NT2/D1 (cell line): ENCODE data around the gene USP28.

Experiments
- DNase-seq: peaks from one replicate; pipeline ENCODE4 v3.0.0-alpha.2; 2011; ENCODE audit warnings: low read depth, low spot score
- H3K27me3 ChIP-seq: 2 replicates; pipeline ENCODE4 v1.6.0; 2011; ENCODE audit warnings: mild to moderate bottlenecking; ENCODE audit not compliant: insufficient read length, insufficient read depth
- H3K36me3 ChIP-seq: 2 replicates; pipeline ENCODE4 v1.6.1; 2011; ENCODE audit warnings: mild to moderate bottlenecking, low read length, mixed read lengths; ENCODE audit not compliant: insufficient read depth, insufficient read length
- H3K4me1 ChIP-seq: 2 replicates; pipeline ENCODE4 v1.5.1; 2011; ENCODE audit not compliant: insufficient read depth, insufficient read length
- H3K4me3 ChIP-seq: 2 replicates; pipeline ENCODE4 v1.5.1; 2011; ENCODE audit warnings: low read depth; ENCODE audit not compliant: insufficient read length
- H3K9ac ChIP-seq: 2 replicates; pipeline ENCODE4 v1.6.0; 2011; ENCODE audit warnings: low read depth; ENCODE audit not compliant: insufficient read length
- H3K9me3 ChIP-seq: 2 replicates; pipeline ENCODE4 v1.5.1; 2011; ENCODE audit warnings: mild to moderate bottlenecking, low read length; ENCODE audit not compliant: insufficient read depth
- SUZ12 ChIP-seq: IDR thresholded peaks from 2 replicates; pipeline ENCODE4 v1.6.1; 2011; ENCODE audit not compliant: insufficient read length, insufficient read depth; ENCODE audit errors: extremely low read depth
- YY1 ChIP-seq: IDR thresholded peaks from 2 replicates; pipeline ENCODE4 v1.6.1; 2011; ENCODE audit not compliant: insufficient read length, insufficient read depth
- ZNF274 ChIP-seq: IDR thresholded peaks from 2 replicates; pipeline ENCODE4 v1.6.1; 2011; ENCODE audit warnings: mild to moderate bottlenecking, low read depth, low read length

The USP28 gene

DNA sequence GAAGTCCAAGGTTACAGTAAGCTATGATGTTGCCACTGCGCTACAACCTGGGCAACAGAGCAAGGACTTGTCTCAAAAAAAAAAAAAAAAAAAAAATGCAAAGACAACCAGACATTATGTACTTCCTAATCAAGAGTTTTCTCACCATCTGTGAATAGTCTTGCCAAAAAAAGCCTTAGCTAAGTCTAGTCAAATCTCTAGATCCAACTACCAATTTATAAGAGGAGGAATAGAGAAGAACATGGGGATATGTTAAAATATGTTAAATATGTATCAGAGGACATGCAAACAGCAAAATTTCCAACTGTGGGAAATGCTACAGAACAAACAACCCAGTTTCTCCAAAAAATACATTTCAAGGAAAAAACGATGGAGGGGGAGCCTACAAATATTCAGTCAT is 45.6 kb downstream of the USP28 start:
- Histone ChIP-seq H3K36me3 (peaks cover 64% of the 10 kb centered on the region), H3K4me1 (no peaks in the 10 kb centered on the region), H3K9me3 (no peaks in the 10 kb centered on the region; the same call in 1 of the 2 replicates), H3K27me3 (no peaks in the 10 kb centered on the region), H3K9ac (no peak overlapping the region), H3K4me3 (no peak overlapping the region)
- TF ChIP-seq YY1 (no peak), SUZ12 (no peak), ZNF274 (no peak)
- no peak for DNase-seq

DNA sequence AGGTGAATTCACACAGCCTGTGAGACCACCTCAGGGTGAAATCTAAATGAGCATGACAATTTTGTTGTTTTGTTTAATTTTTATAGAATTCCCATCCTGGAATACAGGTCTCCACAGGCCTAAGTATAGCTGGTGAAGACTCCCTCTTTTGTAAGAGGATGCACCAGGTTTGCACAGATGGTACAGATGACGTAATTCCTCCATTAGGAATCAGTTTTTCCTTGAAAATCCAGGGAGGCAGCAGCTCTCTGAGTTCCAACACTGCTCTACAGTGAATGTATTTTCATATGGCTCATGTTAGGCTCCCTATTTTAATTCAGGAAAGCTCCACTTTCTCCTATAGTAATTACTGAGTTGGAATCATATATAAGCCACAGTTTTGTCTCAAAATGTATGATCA is 47.2 kb downstream of the USP28 start:
- Histone ChIP-seq H3K4me1 (no peaks in the 10 kb centered on the region), H3K27me3 (no peaks in the 10 kb centered on the region), H3K4me3 (no peak overlapping the region), H3K36me3 (peaks cover 60% of the 10 kb centered on the region), H3K9ac (no peak overlapping the region), H3K9me3 (no peaks in the 10 kb centered on the region; the same call in 1 of the 2 replicates)
- TF ChIP-seq ZNF274 (no peak), YY1 (no peak)
- DNase-seq = no peak

DNA sequence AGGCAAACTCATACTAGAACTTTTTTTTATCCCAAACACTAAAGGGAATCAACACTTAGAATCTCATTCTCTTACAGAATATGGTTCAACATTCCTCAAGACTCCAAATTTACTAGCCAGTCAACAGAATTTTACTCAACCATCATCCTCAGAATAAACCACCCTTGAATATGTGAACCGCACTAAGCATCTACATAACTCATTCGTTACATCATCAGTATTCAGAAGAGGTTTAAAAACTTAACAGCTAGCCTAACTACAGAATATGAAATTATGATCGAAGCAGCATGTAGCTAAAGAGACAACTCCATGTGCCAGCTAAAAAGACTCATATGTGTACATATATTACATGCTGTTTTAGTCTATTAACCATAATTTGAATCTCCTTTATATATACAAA is 47.9 kb downstream of the USP28 start:
- Histone ChIP-seq H3K9ac (no peak overlapping the region), H3K36me3 (peaks cover 60% of the 10 kb centered on the region), H3K9me3 (no peaks in the 10 kb centered on the region; the same call in 1 of the 2 replicates), H3K4me3 (no peak overlapping the region), H3K4me1 (no peaks in the 10 kb centered on the region), H3K27me3 (no peaks in the 10 kb centered on the region)
- TF ChIP-seq ZNF274 = no peak
- DNase-seq = no peak

DNA sequence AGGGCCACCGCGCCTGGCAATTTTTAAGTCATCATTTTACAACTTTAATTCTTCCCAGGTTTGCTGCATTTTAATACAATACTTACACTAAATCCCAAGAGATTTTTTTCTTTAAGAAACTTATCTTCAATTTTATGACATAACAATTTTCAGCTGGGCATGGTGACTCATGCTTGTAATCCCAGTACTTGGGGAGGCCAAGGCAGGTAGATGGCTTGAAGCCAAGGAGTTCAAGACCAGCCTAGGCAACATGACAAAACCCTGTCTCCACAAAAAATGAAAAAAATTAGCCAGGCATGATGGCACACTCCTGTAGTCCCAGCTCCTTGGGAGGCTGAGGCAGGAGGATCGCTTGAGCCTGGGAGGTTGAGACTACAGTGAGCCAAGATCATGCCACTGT is 56.9 kb downstream of the USP28 start:
- Histone ChIP-seq H3K36me3 (peaks cover 68% of the 10 kb centered on the region), H3K9me3 (no peaks in the 10 kb centered on the region), H3K4me3 (no peak overlapping the region), H3K4me1 (no peaks in the 10 kb centered on the region), H3K27me3 (no peaks in the 10 kb centered on the region), H3K9ac (no peak overlapping the region)
- DNase-seq = no peak
- TF ChIP-seq SUZ12 (no peak), YY1 (no peak), ZNF274 (no peak)

DNA sequence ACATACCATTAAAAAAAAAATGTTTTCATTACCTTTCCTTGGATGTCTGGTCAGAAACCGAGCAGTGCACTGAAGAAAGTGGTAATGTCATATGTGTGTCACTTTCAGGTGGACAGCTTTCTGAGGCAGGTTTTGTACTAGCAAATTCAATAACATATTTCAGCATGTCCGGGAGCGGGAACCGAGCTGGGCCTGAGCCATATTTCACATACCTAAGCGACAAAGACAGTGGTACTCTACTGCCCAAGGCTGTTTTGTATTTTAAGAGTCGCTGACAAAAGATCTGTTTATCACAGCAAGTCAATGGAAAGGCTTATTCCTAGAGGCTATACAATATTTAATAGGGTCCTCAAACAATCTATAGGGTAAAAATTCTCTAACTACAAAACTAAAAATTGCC is 57.7 kb downstream of the USP28 start:
- H3K9ac ChIP-seq = no peak overlapping the region
- H3K4me1 ChIP-seq = no peaks in the 10 kb centered on the region
- H3K4me3 ChIP-seq = no peak overlapping the region
- no peaks in the 10 kb centered on the region for H3K9me3 ChIP-seq
- no peak for DNase-seq
- TF ChIP-seq ZNF274 (no peak), SUZ12 (no peak), YY1 (no peak)
- H3K36me3 ChIP-seq = peaks cover 65% of the 10 kb centered on the region
- no peaks in the 10 kb centered on the region for H3K27me3 ChIP-seq

DNA sequence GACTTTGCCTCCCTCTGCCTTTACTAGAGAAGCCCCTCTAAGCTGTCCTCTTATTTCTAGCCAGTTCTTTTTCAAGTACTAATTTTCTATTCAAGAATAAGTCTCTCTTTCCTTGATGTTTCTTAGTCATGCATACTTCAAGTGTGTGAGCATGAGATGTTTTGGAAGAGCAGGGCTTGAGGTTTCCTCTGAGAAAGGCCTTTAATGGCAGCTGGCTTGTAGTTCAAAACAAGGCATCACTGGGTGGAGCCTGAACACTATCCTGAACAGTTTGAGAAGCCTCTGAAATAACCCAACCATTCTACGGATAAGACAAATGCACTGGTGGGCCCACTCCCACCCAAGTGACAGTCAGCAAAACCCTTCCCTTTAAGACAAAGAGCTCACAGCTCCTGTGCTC is 58.2 kb downstream of the USP28 start:
- Histone ChIP-seq H3K36me3 (peaks cover 63% of the 10 kb centered on the region), H3K9me3 (no peaks in the 10 kb centered on the region), H3K9ac (no peak overlapping the region), H3K27me3 (no peaks in the 10 kb centered on the region), H3K4me1 (no peaks in the 10 kb centered on the region), H3K4me3 (no peak overlapping the region)
- TF ChIP-seq ZNF274 (no peak), YY1 (no peak), SUZ12 (no peak)
- DNase-seq = no peak

DNA sequence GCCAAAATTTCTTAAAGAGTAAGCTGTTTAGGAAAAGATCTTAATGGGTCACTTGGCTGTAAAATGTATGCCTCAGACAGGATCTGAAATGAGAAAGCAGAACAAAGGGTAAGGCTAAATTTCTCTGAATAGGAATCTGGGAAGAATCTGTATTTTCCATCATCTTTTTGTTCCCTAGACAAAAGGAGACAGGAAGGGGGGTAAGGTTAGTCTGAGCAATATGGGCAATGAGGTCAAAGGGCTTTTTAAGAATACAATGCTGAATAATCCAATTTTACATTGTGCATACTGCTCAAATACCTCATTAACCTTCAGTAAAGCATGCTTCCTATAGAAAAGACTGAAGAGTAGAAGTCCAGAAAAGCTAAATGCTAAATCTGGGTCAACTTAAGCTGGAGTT is 61.2 kb downstream of the USP28 start:
- Histone ChIP-seq H3K9me3 (no peaks in the 10 kb centered on the region), H3K4me1 (no peaks in the 10 kb centered on the region), H3K36me3 (peaks cover 61% of the 10 kb centered on the region), H3K4me3 (no peak overlapping the region), H3K9ac (no peak overlapping the region), H3K27me3 (no peaks in the 10 kb centered on the region)
- no peak for TF ChIP-seq SUZ12
- DNase-seq = no peak

DNA sequence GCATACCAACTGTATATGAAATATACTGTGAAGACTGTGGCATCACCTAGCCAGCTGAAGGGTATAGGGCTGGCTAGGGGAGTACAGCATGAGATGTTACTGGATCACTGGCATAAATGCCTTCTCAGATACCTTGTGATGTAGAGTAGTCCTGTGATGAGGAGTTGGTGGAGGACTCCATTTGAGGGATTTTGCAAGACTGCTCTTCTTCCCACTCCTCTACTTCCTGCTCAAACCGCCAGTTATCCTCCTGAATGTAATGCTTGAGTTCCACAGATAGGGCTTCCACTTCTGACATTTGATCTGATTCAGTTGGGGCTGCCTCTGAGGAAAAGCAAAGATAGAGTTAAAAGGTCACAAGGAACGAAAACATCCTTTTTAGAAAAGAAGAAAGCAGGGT is 66.4 kb downstream of the USP28 start:
- Histone ChIP-seq H3K4me1 (no peaks in the 10 kb centered on the region), H3K36me3 (peaks cover 72% of the 10 kb centered on the region), H3K9ac (no peak overlapping the region), H3K27me3 (no peaks in the 10 kb centered on the region), H3K4me3 (no peak overlapping the region), H3K9me3 (no peaks in the 10 kb centered on the region)
- no peak for DNase-seq
- TF ChIP-seq ZNF274 = no peak
- no peak for TF ChIP-seq SUZ12
- TF ChIP-seq YY1 = no peak
